ENCODE measurements around the gene SLC26A3.

SLC26A3 gene

DNA sequence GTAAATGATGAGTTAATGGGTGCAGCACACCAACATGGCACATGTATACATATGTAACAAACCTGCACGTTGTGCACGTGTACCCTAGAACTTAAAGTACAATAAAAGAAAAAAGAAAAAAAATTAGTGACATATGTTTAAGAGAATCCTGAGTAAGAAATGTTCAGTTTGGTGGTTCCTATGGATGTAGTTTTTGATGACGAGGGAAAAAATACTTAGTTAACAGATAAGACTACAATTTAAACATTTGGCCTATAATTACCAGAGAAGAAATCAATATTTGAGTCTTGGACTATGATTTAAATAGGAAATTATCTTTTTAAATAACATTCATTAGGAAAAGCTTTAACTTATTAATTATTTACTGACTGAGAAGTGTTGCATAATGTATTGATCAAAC is 39.2 kb upstream of the SLC26A3 start:
- no peaks in the 10 kb centered on the region for H3K79me1 ChIP-seq (ENCODE audit: low read length)
- H4K12ac ChIP-seq (ENCODE audit: low read depth, low read length), result no peak overlapping the region
- no peak overlapping the region for H3K27ac ChIP-seq (ENCODE audit: low read depth, low read length)
- no peak overlapping the region for H2AFZ ChIP-seq (ENCODE audit: insufficient read depth, low read length, poor library complexity)
- H2AK5ac ChIP-seq (ENCODE audit: low read length), result no peak overlapping the region
- no peak for DNase-seq
- no peak overlapping the region for H4K91ac ChIP-seq (ENCODE audit: low read depth, low read length)
- no peaks in the 10 kb centered on the region for H3K4me1 ChIP-seq (ENCODE audit: control insufficient read depth in 1 of 2, insufficient read depth in 2 of 2, low read length in 2 of 2)
- H2BK120ac ChIP-seq (ENCODE audit: insufficient read depth, low read length, poor library complexity), result no peak overlapping the region
- H3K4me3 ChIP-seq (ENCODE audit: low read depth, low read length), result no peak overlapping the region
- no peaks in the 10 kb centered on the region for H3K79me2 ChIP-seq (ENCODE audit: control insufficient read depth, insufficient read depth, low read length, poor library complexity)
- no CpG with 5 or more reads among the region's 3 CpGs for WGBS (ENCODE audit: extremely low coverage, insufficient coverage, insufficient read length)
- no peak overlapping the region for H3K4ac ChIP-seq (ENCODE audit: low read depth, low read length)
- no peak overlapping the region for H3K23ac ChIP-seq (ENCODE audit: low read length)
- H3K27me3 ChIP-seq (ENCODE audit: insufficient read depth, low read length), result no peaks in the 10 kb centered on the region
- H2BK12ac ChIP-seq (ENCODE audit: low read length), result no peak overlapping the region
- H3K36me3 ChIP-seq (ENCODE audit: control insufficient read depth in 1 of 2, insufficient read depth in 2 of 2, low read length in 2 of 2), result no peaks in the 10 kb centered on the region
- no peak overlapping the region for H3K9ac ChIP-seq (ENCODE audit: low read length)
- H3K14ac ChIP-seq (ENCODE audit: low read length), result no peak overlapping the region
- no peak overlapping the region for H2BK5ac ChIP-seq (ENCODE audit: low read depth, low read length, poor library complexity)
- no peak overlapping the region for H4K8ac ChIP-seq (ENCODE audit: low read depth, low read length)
- H3K4me2 ChIP-seq (ENCODE audit: low read length), result no peak overlapping the region
- peaks cover 1% of the 10 kb centered on the region for H3K9me3 ChIP-seq (ENCODE audit: insufficient read depth, low read depth, low read length)
- no peak overlapping the region for H3K18ac ChIP-seq (ENCODE audit: low read length)

DNA sequence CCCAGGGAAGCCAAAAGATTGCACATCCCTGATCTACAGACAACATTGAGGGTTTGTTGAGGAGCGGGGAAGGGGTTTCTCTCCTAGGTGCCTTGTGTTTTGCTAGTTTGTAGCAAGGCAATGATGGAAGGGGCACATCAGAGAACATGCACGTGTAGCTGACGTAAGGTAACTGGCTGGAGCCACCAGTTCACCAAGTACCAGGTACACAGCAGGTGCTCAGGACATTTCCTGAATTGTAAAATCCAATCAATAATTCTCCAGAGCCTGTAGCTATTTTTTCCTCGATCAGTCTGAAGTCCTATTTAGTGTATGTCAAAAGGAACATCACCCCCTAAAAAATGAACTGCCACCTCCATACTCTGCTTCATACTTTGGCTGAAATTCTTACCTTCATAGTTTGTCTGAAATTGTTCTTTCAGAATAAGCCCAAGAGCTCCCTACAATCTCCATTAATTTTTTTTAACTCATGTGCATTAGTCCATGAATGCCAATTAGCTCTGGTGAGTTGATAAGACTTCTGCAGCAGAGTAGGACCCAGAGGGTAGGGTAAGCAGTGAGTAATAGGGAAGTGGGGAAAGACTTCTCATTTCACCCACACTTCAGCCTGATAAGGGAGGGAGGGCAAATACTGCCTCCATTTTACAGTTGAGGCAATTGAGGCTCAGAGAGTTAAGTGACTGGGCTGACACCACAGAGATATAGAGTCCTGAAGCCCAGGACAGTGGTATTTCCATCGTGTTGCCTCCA is 36.0 kb upstream of the SLC26A3 start:
- Histone ChIP-seq H3K4ac (ENCODE audit: low read depth, low read length) (no peak overlapping the region), H3K9me3 (ENCODE audit: insufficient read depth, low read depth, low read length) (peaks cover 1% of the 10 kb centered on the region), H2BK5ac (ENCODE audit: low read depth, low read length, poor library complexity) (no peak overlapping the region), H2BK120ac (ENCODE audit: insufficient read depth, low read length, poor library complexity) (no peak overlapping the region), H3K79me2 (ENCODE audit: control insufficient read depth, insufficient read depth, low read length, poor library complexity) (no peaks in the 10 kb centered on the region), H3K4me1 (ENCODE audit: control insufficient read depth in 1 of 2, insufficient read depth in 2 of 2, low read length in 2 of 2) (no peaks in the 10 kb centered on the region), H3K23ac (ENCODE audit: low read length) (no peak overlapping the region), H3K4me2 (ENCODE audit: low read length) (no peak overlapping the region), H3K4me3 (ENCODE audit: low read depth, low read length) (no peak overlapping the region), H3K27me3 (ENCODE audit: insufficient read depth, low read length) (no peaks in the 10 kb centered on the region), H2BK12ac (ENCODE audit: low read length) (no peak overlapping the region), H3K79me1 (ENCODE audit: low read length) (no peaks in the 10 kb centered on the region), H3K18ac (ENCODE audit: low read length) (no peak overlapping the region), H3K14ac (ENCODE audit: low read length) (no peak overlapping the region), H2AK5ac (ENCODE audit: low read length) (no peak overlapping the region), H3K9ac (ENCODE audit: low read length) (no peak overlapping the region), H3K36me3 (ENCODE audit: control insufficient read depth in 1 of 2, insufficient read depth in 2 of 2, low read length in 2 of 2) (no peaks in the 10 kb centered on the region), H4K12ac (ENCODE audit: low read depth, low read length) (no peak overlapping the region), H3K27ac (ENCODE audit: low read depth, low read length) (no peak overlapping the region), H4K91ac (ENCODE audit: low read depth, low read length) (no peak overlapping the region), H4K8ac (ENCODE audit: low read depth, low read length) (no peak overlapping the region), H2AFZ (ENCODE audit: insufficient read depth, low read length, poor library complexity) (no peak overlapping the region)
- WGBS (ENCODE audit: extremely low coverage, insufficient coverage, insufficient read length), result no CpG with 5 or more reads among the region's 5 CpGs
- DNase-seq, result no peak

GRCh38 chr7:107838024-107838601 is 35.1 kb upstream of the SLC26A3 start:
- Histone ChIP-seq H3K9me3 (ENCODE audit: insufficient read depth, low read depth, low read length) (no peaks in the 10 kb centered on the region), H3K4me2 (ENCODE audit: low read length) (no peak overlapping the region), H4K8ac (ENCODE audit: low read depth, low read length) (no peak overlapping the region), H3K4me3 (ENCODE audit: low read depth, low read length) (no peak overlapping the region), H3K27me3 (ENCODE audit: insufficient read depth, low read length) (no peaks in the 10 kb centered on the region), H2BK5ac (ENCODE audit: low read depth, low read length, poor library complexity) (no peak overlapping the region), H4K91ac (ENCODE audit: low read depth, low read length) (no peak overlapping the region), H2BK12ac (ENCODE audit: low read length) (no peak overlapping the region), H3K18ac (ENCODE audit: low read length) (no peak overlapping the region), H3K36me3 (ENCODE audit: control insufficient read depth in 1 of 2, insufficient read depth in 2 of 2, low read length in 2 of 2) (no peaks in the 10 kb centered on the region), H4K12ac (ENCODE audit: low read depth, low read length) (no peak overlapping the region), H2AFZ (ENCODE audit: insufficient read depth, low read length, poor library complexity) (no peak overlapping the region), H3K4ac (ENCODE audit: low read depth, low read length) (no peak overlapping the region), H3K23ac (ENCODE audit: low read length) (no peak overlapping the region), H3K9ac (ENCODE audit: low read length) (no peak overlapping the region), H3K27ac (ENCODE audit: low read depth, low read length) (no peak overlapping the region), H2AK5ac (ENCODE audit: low read length) (no peak overlapping the region), H3K79me1 (ENCODE audit: low read length) (no peaks in the 10 kb centered on the region), H2BK120ac (ENCODE audit: insufficient read depth, low read length, poor library complexity) (no peak overlapping the region), H3K14ac (ENCODE audit: low read length) (no peak overlapping the region), H3K79me2 (ENCODE audit: control insufficient read depth, insufficient read depth, low read length, poor library complexity) (no peaks in the 10 kb centered on the region), H3K4me1 (ENCODE audit: control insufficient read depth in 1 of 2, insufficient read depth in 2 of 2, low read length in 2 of 2) (no peaks in the 10 kb centered on the region)
- no peak for DNase-seq
- no CpG with 5 or more reads among the region's 3 CpGs for WGBS (ENCODE audit: extremely low coverage, insufficient coverage, insufficient read length)

- H2BK120ac ChIP-seq (ENCODE audit: insufficient read depth, low read length, poor library complexity), result no peak overlapping the region
- H3K79me2 ChIP-seq (ENCODE audit: control insufficient read depth, insufficient read depth, low read length, poor library complexity), result no peaks in the 10 kb centered on the region
- WGBS (ENCODE audit: extremely low coverage, insufficient coverage, insufficient read length), result no CpG with 5 or more reads among the region's 1 CpG
- H2AFZ ChIP-seq (ENCODE audit: insufficient read depth, low read length, poor library complexity), result no peak overlapping the region
- H2BK12ac ChIP-seq (ENCODE audit: low read length), result no peak overlapping the region
- H2BK5ac ChIP-seq (ENCODE audit: low read depth, low read length, poor library complexity), result no peak overlapping the region
- H3K36me3 ChIP-seq (ENCODE audit: control insufficient read depth in 1 of 2, insufficient read depth in 2 of 2, low read length in 2 of 2), result no peaks in the 10 kb centered on the region
- H3K27ac ChIP-seq (ENCODE audit: low read depth, low read length), result no peak overlapping the region
- H3K9ac ChIP-seq (ENCODE audit: low read length), result no peak overlapping the region
- H4K91ac ChIP-seq (ENCODE audit: low read depth, low read length), result no peak overlapping the region
- no peaks in the 10 kb centered on the region for H3K79me1 ChIP-seq (ENCODE audit: low read length)
- no peaks in the 10 kb centered on the region for H3K9me3 ChIP-seq (ENCODE audit: insufficient read depth, low read depth, low read length)
- H4K12ac ChIP-seq (ENCODE audit: low read depth, low read length), result no peak overlapping the region
- H3K23ac ChIP-seq (ENCODE audit: low read length), result no peak overlapping the region
- no peak overlapping the region for H3K18ac ChIP-seq (ENCODE audit: low read length)
- DNase-seq, result no peak
- H3K4ac ChIP-seq (ENCODE audit: low read depth, low read length), result no peak overlapping the region
- H3K27me3 ChIP-seq (ENCODE audit: insufficient read depth, low read length), result no peaks in the 10 kb centered on the region
- H3K14ac ChIP-seq (ENCODE audit: low read length), result no peak overlapping the region
- H4K8ac ChIP-seq (ENCODE audit: low read depth, low read length), result no peak overlapping the region
- H3K4me3 ChIP-seq (ENCODE audit: low read depth, low read length), result no peak overlapping the region
- no peak overlapping the region for H2AK5ac ChIP-seq (ENCODE audit: low read length)
- H3K4me2 ChIP-seq (ENCODE audit: low read length), result no peak overlapping the region
- H3K4me1 ChIP-seq (ENCODE audit: control insufficient read depth in 1 of 2, insufficient read depth in 2 of 2, low read length in 2 of 2), result no peaks in the 10 kb centered on the region
These were observed 34.1 kb upstream of the SLC26A3 start for GRCh38 chr7:107837145-107837512.
